ENCODE measurements around the gene RAB11A.

- TF ChIP-seq, protein P1, sequence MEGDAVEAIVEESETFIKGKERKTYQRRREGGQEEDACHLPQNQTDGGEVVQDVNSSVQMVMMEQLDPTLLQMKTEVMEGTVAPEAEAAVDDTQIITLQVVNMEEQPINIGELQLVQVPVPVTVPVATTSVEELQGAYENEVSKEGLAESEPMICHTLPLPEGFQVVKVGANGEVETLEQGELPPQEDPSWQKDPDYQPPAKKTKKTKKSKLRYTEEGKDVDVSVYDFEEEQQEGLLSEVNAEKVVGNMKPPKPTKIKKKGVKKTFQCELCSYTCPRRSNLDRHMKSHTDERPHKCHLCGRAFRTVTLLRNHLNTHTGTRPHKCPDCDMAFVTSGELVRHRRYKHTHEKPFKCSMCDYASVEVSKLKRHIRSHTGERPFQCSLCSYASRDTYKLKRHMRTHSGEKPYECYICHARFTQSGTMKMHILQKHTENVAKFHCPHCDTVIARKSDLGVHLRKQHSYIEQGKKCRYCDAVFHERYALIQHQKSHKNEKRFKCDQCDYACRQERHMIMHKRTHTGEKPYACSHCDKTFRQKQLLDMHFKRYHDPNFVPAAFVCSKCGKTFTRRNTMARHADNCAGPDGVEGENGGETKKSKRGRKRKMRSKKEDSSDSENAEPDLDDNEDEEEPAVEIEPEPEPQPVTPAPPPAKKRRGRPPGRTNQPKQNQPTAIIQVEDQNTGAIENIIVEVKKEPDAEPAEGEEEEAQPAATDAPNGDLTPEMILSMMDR (IDR thresholded peaks at IDR 0.05), result no peak
- TF ChIP-seq EZH2 (IDR thresholded peaks at IDR 0.05) (no peak), EZH2phosphoT487 (IDR thresholded peaks at IDR 0.05) (no peak)
Observed at GRCh38 chr15:65920121-65920520, 50.8 kb downstream of the RAB11A start.

Data from neural progenitor cell (in vitro differentiated cells).